ENCODE measurements around the gene ZNF862. TPM values are rescaled to one million over a fixed set of nuclear protein-coding genes. Genes with fewer than 3 reads are reported as not detected.
A peak's percentile ranks its signal among the peaks of the same experiment; 100 is the strongest.
"Not testable (repeated sequence)": the region's sequence is repeated elsewhere in the genome, so short reads cannot be mapped to it uniquely, and the experiment has no call there.

ZNF862 gene
- total RNA-seq, 1 experiment from 2014 or later, result 2.2 TPM

DNA sequence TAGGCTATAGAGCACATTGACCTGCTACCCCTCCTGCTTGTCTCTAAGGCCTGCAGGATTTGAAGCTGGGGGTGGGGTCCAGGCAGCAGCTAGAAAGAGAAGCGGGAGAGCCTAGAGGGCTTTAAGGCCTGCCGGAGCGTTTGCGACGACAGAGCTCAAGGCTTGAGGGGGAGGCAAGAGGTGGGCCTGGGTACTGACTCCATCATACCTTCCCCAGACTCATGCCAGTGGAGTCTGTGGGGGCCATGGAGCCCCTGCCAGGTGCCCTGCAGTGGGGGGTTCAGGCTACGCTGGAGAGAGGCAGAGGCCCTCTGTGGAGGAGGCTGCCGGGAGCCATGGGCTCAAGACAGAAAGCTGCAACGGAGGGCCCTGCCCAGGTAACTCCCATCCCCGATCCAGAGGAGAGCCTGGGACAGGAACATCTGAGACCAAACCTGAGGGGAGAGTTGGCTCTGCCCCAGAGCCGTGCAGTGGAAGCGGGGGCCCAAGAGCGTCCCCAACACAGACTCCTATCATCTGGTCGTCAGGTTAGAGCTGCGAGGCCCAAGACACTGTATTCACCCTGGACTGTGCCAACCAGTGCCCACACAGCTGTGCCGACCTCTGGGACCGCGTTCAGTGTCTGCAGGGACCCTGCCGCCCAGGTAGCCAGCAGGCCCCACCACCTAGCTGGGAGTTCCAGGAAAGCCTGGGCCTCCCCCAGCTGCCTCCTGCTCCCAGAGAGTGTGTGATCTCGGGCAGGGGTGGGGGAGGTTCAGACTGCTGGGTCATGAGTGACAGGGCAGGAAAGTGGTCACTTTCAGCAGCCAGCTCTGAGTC is 13.2 kb upstream of the ZNF862 start:
- DNase-seq (ENCODE audit: low read depth), result no peak

DNA sequence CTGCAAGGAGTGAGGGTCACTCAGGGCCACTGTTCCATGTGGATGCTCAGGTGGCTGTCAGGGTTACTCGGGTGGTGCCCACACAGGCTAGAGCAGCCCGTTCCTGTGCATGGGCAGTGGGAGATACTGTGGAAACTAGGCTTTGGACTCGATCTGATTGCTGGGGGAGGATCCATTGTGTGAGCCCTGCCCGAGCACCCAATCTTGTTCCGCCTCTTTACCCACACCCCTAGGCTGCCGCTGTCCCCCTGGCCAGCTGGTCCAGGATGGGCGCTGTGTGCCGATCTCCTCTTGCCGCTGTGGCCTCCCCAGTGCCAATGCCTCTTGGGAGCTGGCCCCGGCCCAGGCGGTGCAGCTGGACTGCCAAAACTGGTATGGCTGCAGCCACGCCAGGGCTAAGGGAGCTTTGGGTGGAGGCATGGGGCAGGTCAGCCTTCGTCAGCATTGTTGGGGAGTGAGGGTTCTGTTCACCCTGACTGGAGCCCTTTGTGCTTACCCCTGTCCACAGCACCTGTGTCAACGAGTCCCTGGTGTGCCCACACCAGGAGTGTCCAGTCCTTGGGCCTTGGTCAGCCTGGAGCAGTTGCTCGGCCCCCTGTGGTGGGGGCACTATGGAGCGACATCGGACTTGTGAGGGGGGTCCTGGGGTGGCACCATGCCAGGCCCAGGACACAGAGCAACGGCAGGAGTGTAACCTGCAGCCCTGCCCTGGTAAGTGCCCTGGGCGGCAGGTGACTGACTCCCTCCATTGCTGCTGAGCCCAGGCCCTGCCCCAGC is 12.4 kb upstream of the ZNF862 start:
- no peak for DNase-seq (ENCODE audit: low read depth)

DNA sequence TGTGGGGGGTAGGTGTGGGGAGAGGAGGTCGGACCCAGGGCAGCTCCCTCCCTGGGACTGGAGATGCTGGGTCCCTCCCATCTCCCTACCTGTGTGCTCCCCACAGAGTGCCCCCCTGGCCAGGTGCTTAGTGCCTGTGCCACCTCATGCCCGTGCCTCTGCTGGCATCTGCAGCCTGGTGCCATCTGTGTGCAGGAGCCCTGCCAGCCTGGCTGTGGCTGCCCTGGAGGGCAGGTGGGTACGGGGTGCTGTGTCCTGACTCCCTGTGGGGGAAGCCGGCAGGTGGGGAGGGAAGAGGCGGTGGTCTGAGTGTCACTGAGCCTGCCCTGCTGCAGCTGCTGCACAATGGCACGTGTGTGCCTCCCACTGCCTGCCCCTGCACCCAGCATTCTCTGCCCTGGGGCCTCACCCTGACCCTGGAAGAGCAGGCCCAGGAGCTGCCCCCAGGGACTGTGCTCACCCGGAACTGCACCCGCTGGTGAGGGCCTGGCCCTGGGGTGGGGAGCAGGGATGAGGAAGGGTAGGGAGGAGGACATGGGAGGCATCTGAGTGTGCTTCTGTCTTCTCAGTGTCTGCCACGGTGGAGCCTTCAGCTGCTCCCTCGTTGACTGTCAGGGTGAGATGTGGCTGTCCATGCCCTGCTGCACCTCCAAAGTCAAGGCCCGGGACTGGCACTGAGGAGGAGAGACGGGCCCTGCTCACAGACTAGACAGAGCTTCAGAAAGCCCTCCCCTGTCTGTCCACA is 11.7 kb upstream of the ZNF862 start:
- DNase-seq (ENCODE audit: low read depth), result no peak

DNA sequence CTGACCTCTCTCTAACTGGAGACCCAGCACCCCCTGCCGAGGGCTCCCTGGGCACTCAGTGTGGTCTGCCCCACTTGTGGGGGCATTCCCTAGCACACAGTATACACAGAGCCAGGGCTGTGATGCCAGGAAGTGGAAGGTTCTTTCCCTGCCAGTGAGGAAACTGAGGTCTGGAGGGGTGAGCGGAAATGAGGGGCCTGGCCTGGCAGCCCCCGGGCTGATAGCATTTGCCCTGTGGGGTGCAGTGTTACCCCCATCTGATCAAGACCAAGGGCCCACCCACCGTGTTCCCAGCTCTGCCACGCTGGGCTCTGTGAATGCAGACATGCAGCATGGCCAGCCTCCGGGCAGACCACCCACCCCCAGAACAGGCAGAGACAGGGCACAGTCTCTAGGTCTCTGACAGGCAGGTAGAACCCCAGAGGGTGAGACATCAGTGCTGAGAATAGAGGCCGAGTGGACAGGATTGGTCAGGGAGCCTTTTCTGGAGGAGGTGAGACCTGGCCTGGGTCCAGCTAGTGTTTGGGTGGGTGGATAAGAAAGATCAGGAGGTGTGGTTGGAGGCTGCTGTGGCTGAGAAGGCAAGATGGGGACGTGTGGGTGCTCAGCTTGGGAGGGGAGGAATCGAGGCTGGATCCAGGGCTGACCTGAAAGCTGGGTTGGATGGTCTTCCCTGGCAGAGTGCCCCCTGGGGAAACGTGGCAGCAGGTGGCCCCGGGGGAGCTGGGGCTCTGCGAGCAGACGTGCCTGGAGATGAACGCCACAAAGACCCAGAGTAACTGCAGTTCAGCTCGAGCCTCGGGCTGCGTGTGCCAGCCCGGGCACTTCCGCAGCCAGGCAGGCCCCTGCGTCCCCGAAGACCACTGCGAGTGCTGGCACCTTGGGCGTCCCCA is 10.8 kb upstream of the ZNF862 start:
- DNase-seq (ENCODE audit: low read depth), result no peak

DNA sequence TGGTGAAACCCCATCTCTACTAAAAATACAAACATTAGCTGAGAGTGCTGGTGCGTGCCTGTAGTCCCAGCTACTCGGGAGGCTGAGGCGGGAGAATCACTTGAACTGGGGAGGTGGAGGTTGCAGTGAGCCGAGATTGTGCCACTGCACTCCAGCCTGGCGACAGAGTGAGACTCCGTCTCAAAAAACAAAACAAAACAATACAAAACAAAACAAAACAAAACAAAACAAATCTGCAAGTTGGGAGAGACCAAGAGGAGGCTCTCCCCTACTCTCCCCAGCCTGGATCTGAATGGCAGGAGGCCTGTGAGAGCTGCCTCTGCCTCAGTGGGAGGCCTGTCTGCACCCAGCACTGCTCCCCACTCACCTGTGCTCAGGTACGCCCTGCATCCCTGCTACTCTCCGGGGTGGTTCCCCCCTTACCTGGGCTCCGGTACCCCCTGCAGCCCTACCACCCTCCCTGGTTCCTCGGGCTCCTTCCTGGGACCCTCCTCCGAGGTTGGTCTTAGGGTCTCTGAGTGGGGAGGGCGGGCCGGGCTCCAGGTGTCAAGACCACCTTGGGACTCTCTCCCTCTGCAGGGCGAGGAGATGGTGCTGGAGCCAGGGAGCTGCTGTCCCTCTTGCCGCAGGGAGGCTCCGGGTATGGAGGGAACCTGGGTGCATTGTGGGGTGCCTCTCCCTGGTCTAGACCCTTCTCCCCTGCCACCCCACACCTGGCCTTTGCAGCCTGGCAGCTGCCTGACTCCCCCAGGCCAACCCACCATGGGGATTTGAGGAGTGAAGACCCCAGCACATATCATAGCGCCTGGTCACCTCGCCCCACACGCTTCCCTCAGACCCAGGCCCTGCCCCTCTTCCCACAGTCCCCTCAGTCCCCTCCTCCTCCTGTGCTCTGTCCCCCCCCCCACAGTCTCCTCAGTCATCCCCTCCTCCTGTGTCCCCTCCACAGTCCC is 9.5 kb upstream of the ZNF862 start:
- DNase-seq (ENCODE audit: low read depth), result no peak

DNA sequence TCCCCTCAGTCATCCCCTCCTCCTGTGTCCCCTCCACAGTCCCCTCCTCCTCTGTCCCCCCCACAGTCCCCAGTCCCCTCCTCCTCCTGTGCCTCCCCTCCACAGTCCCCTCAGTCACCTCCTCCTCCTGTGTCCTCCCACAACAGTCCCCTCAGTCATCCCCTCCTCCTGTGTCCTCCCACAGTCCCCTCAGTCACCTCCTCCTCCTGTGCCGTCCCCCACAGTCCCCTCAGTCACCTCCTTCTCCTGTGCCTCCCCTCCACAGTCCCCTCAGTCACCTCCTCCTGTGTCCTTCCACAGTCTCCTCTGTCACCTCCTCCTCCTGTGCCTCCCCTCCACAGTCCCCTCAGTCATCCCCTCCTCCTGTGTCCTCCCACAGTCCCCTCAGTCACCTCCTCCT is 7.6 kb upstream of the ZNF862 start:
- not testable (repeated sequence) for DNase-seq (ENCODE audit: low read depth)

DNA sequence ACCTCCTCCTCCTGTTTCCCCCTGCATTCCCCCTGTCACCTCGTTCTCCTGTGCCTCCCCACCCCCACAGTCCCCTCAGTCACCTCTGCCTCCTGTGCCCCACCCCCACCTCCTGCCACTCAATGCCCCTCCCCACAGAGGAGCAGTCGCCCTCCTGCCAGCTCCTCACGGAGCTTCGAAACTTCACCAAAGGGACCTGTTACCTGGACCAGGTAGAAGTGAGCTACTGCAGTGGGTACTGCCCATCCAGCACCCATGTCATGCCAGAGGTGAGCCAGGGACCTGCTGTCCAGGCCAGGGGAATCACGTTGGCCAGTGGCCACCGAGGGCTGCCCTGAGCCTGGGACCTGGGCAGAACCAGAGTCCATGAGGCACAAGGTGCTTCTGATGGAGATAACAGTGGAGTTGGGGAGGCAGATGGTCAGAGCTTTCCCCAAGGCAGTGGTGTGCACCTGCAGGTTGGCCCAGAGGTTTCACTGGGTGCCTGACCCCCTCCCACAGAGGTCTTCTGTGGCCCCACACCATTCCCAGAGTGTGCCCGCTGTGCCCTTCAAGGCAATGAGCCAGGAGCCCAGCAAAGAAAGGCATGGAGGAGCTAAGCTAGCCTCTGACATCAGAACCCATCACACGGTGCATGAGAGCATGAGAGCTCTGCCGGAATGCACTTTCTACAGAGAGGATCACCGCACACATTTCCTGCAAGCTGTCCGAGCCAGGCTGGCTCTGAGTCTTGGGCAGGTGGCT is 7.0 kb upstream of the ZNF862 start:
- no peak for DNase-seq (ENCODE audit: low read depth)

DNA sequence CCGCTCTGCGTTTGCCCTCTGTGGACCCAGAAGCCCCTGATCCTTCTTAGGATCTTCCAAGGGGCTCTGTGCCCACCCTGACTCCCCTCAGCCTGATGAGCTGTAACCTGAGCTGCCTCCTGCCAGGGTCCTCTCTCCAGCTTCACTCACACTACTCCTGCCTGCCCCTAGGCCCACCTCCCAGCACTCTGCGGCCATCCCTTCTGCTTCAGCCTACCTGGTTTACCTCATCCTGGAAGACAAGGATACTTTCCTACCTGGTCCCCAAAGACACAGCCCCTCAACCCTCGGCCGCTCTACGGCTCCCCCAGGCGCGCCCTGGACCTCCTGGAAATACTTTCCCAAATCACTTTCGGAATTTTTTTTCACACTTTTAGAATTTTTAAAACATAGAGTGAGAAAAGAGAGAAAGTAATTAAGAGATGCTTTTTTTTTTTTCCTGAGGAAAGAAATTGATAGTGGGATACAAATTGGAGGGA is 6.4 kb upstream of the ZNF862 start:
- DNase-seq (ENCODE audit: low read depth), result no peak

DNA sequence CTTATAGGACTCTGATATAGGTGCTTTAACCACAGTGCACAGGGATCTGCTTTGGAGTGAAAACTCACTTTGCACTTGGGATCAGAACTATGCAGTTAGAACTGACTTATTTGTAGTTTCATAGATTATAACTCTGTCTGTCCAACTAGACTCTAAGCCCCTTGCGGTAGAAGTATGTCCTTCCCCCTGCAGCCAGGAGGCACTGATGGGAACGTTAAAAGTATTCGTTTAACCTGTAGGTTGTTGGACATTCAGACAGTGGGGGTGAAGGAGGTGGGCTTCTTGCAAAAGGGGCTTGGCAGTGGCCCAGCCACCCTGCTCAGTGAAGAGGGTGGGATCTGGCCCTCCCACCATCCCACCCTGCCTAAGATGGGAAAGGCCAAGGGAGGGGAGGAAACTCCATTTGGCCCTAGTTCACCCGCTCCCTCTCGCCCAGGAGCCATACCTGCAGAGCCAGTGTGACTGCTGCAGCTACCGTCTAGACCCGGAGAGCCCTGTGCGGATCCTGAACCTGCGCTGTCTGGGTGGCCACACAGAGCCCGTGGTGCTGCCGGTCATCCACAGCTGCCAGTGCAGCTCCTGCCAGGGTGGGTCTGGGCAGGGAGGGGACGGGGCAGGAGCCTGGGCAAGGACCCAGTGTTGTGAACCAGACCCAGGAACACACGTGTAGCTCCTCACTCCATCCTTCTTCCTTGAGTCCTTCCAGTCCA is 5.7 kb upstream of the ZNF862 start:
- DNase-seq (ENCODE audit: low read depth), result no peak

DNA sequence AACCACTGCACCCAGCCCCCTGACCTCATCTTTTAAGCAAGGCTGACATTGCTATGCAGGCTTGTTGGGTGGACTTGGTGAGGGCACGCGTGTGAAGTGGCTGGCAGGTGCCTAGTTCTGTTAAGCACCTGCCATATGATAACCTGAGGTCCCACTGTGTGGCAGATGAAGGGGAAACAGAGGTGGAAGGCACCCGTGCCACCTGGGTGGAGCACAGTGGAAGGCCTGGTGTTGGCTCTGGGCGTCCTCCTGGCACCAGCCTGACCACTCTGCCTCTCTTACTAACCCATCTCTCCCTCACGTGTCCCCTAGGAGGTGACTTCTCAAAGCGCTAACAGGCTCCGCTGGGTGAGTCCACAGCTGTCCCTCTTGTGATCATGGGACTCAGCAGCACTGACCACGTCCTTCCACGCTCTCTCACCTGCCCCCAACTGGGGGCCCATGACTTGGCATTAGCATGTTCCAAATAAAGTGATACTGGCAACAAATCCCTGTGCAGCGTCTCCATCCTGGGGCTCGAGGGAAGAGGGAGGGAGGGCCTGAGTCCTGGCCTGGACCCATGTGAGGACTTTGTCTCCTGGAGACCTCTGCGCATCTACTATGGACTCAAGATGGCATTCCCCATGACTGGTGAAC is 4.6 kb upstream of the ZNF862 start:
- no peak for DNase-seq (ENCODE audit: low read depth)

DNA sequence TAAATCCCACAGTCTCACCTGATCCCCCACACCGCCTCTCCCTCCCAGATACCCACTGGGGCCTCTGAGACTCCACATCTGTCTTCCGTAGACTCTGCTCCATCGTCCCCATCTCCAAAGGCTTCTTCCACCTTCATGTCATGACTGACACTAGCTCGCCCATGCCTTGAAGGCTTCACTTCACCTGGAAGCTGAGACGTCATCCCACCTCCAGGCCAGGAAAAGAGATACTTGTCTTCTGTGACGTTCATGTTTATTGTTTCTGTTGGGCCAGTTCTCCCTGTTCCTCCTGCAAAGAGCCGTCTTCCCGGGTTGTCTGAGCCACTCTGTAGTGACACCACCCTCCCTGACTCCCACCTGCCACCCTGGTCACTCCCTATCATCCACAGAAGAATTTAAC is 3.6 kb upstream of the ZNF862 start:
- no peak for DNase-seq (ENCODE audit: low read depth)

DNA sequence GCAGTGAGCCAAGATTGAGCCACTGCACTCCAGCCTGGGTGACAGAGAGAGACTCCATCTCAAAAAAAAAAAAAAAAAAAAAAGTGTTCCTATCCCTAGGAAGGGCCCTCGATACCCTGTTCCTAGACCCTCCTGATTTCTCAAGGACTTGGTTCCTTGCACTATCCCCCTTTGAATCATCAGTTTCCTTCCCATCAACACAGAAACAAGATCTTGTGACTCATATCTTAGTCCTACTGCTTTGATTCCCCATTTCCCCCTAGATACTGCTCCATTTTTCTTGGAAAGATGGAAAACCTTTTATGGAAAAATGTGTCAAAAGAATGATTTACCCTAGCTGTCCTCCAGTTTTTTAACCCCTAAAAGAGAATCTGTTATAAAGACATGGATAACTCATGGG is 1.7 kb upstream of the ZNF862 start:
- no peak for DNase-seq (ENCODE audit: low read depth)

DNA sequence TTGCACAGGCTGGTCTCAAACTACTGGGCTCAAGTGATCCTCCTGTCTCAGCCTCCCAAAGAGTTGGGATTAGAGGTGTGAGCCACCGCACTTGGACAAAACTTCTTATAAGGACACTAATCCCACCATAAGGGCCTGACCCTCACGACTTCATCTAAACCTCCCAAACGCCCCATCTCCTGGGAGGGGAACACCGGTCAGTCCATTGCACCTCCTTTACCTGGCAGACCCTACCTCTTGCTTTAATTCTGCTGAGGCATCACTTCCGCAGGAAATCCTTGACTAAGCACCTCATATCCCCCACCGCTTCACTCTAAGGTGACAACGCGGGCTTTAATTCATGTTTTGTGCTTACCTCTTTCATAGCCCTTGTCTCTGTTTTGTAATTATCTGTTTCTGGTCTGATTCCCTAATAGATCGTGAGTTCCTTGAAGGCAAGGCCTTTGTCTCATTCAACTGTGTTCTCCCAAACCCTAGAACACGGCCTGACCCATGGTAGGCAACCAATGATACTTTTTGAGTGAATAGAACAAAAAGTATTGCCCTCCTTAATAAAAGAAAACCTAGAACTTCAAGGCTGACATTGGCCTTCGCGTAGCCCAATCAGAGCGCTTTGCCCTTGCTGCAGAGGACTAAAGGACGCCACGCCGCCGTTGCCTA is 481 bp upstream of the ZNF862 start:
- DNase-seq (ENCODE audit: low read depth), result no peak

DNA sequence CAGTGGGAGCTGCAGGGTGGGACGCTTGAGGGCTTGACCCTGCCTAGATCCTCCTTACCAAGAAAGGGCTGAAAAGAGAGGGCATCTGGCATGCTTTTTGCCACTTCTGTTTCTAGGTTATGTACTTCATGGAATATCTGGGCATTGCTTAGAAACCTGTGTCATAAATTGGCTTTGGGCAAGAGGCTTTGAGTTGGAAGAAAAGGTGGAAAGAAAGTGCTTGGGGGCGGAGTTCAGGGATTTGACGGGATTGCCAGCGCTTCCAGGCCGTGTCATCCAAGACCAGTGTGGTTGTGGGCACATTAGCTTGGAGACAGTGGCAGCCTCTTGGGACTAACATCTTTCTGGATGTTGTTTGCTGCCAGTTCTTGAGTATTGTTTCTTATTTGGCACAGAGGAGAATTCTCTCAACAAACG is 825 bp downstream of the ZNF862 start:
- peak; percentile 38 for DNase-seq (ENCODE audit: low read depth)

DNA sequence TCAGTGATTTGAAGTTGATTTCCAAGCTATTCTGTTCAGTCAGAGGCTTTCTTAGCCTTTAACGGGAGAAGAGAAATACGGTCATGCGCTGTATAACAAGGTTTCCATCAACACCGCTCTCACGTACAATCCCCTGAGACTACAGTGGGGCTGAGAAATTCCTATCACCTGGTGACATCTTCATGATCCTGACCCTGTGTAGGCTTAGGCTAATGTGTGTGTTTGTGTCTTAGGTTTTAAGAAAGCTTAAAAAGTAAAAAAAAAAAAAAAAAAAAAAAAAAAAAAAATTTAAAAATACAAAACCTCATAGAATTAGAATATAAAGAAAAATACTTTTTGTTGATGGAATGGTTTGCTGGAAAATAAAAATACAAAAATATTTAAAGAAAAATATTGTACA is 1.8 kb downstream of the ZNF862 start:
- DNase-seq (ENCODE audit: low read depth), result no peak

DNA sequence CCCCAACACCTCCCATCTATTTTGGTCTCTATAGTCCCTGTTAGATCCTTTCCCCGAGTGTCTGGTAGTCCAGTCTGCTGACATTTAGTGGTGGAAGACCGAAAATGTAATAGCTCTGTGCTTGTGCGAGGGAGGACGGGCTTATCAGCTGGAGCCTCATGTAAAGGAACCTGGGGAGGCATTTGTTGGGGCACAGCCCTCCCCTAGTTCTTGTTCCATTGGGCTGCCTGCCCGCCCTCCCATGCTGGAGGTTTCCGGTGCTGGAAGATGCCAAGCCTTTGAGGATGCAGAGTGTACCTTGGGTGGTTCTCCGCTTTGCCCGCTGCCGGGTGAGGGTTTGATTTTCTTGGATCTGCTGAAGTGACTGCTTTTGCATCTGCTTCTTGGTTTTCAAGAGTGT is 5.4 kb downstream of the ZNF862 start:
- no peak for DNase-seq (ENCODE audit: low read depth)

DNA sequence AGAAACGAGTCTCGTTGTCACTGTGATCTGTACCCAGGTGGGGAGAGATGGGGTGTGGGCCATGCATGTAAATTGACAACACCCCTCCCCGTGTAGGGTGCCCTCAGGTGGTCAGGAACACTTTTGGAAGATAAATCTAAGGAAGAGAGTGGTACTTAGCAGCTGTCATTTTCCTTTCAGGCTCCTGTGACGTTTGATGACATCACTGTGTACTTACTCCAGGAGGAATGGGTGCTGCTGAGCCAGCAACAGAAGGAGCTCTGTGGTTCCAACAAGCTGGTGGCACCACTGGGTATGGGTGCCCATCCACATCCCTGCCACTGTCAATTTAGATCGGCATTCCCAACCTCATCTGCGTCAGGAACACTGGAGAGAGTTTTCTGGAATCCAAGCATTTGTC is 6.3 kb downstream of the ZNF862 start:
- no peak for DNase-seq (ENCODE audit: low read depth)

Measured in RPMI7951 (cell line).